Endothelial cell of umbilical vein (primary cell): ENCODE measurements around the gene RHEBL1. TPM values are rescaled to one million over a fixed set of nuclear protein-coding genes. Genes with fewer than 3 reads are reported as not detected.

ENCODE experiments used
- BruUV-seq: library from RNA; stranded (reverse); fragments of 400-500 nt; replicated peaks from 2 replicates; lab custom pipeline; 2021; lab: Mats Ljungman, UMichigan
- CTCF ChIA-PET: fragments of 300-600, 350-600 bp; sonication (Branson Sonifier 250); formaldehyde crosslinking; loops from one replicate; lab custom pipeline; 2021; ENCODE audit warnings: antibody characterized with exemption, inconsistent platforms; lab: Charles Lee
- POLR2A ChIA-PET: fragments of 300-600, 350-600 bp; sonication (Branson Sonifier 250); formaldehyde crosslinking; loops from one replicate; lab custom pipeline; 2021; ENCODE audit warnings: antibody characterized with exemption, inconsistent platforms; lab: Charles Lee
- DNase-seq: peaks from one replicate; pipeline ENCODE4 v3.0.0-alpha.2; 2011; ENCODE audit warnings: low read depth, low spot score
- FAIRE-seq: peaks from 2 replicates; lab custom pipeline; 2011; peaks lifted over from hg19 to GRCh38; lab: Jason Lieb, UNC
- H2AFZ ChIP-seq: 2 replicates; pipeline ENCODE4 v1.6.0; 2012; ENCODE audit warnings: low read depth, low read length, control low read depth, inconsistent platforms
- H3K27ac ChIP-seq: 2 replicates; pipeline ENCODE4 v1.5.1; 2011; ENCODE audit warnings: low read depth, mild to moderate bottlenecking, control low read depth, low read length, moderate library complexity; ENCODE audit not compliant: insufficient read depth
- H3K27me3 ChIP-seq, 2 experiments: 2 replicates each; pipeline versions ENCODE4 v1.6.0 to v1.6.1; 2011; ENCODE audit warnings: low read length in 2 of 2, mixed read lengths in 1 of 2; ENCODE audit not compliant: control insufficient read depth in 2 of 2, insufficient read depth in 2 of 2
- H3K36me3 ChIP-seq, 2 experiments: 2 replicates in 1 of 2; 3 replicates in 1 of 2; pipeline ENCODE4 v1.5.1; 2011; ENCODE audit warnings: low read length in 2 of 2, mild to moderate bottlenecking in 1 of 2, moderate library complexity in 1 of 2; ENCODE audit not compliant: control insufficient read depth in 2 of 2, insufficient read depth in 2 of 2; ENCODE audit errors: extremely low read depth in 1 of 2
- H3K4me1 ChIP-seq: 3 replicates; pipeline ENCODE4 v1.5.1; 2011; ENCODE audit warnings: mild to moderate bottlenecking, low read length; ENCODE audit not compliant: control insufficient read depth, insufficient read depth; ENCODE audit errors: extremely low read depth
- H3K4me2 ChIP-seq: 2 replicates; pipeline ENCODE4 v1.6.1; 2011; ENCODE audit warnings: low read length, control low read depth, mixed read lengths; ENCODE audit not compliant: insufficient read depth
- H3K4me3 ChIP-seq, 3 experiments: fragments of 200-600 bp in 1 of 3; sonication (generic), shearing (Covaris generic) in 1 of 3; replicated peaks in 1 of 3; 2 replicates each; pipeline ENCODE4 v1.5.1; 2011 to 2016; ENCODE audit warnings: control low read depth in 3 of 3, low read length in 3 of 3, mild to moderate bottlenecking in 2 of 3, inconsistent platforms in 1 of 3, low read depth in 1 of 3, moderate library complexity in 1 of 3; ENCODE audit not compliant: insufficient read depth in 1 of 3
- H3K79me2 ChIP-seq: 2 replicates; pipeline ENCODE4 v1.6.0; 2012; ENCODE audit warnings: low read length, inconsistent platforms; ENCODE audit not compliant: control insufficient read depth, insufficient read depth
- H3K9ac ChIP-seq: replicated peaks from 2 replicates; pipeline ENCODE3; 2011; ENCODE audit warnings: low read length, control low read depth; ENCODE audit not compliant: insufficient read depth; ENCODE audit errors: extremely low read depth
- H3K9me1 ChIP-seq: replicated peaks from 3 replicates; pipeline ENCODE4 v1.6.0; 2011; ENCODE audit warnings: mild to moderate bottlenecking, low read length; ENCODE audit not compliant: control insufficient read depth, insufficient read depth; ENCODE audit errors: extremely low read depth
- H3K9me3 ChIP-seq: replicated peaks from 2 replicates; pipeline ENCODE4 v1.5.1; 2012; ENCODE audit warnings: low read length, inconsistent platforms; ENCODE audit not compliant: control insufficient read depth, insufficient read depth
- H4K20me1 ChIP-seq: replicated peaks from 2 replicates; pipeline ENCODE3; 2011; ENCODE audit warnings: mild to moderate bottlenecking, low read length; ENCODE audit not compliant: control insufficient read depth, insufficient read depth; ENCODE audit errors: extremely low read depth
- CTCF ChIP-seq, 2 donors: IDR thresholded peaks; 1 replicate in 1 of 2; 2 replicates in 1 of 2; pipeline ENCODE4 v1.5.1; 2011; ENCODE audit warnings: low read length in 2 of 2, mild to moderate bottlenecking in 2 of 2, moderate library complexity in 2 of 2, control low read depth in 1 of 2, inconsistent platforms in 1 of 2, low read depth in 1 of 2; ENCODE audit not compliant: insufficient read depth in 1 of 2; ENCODE audit errors: extremely low read depth in 1 of 2
- EZH2 ChIP-seq: IDR thresholded peaks from 2 replicates; pipeline ENCODE4 v1.6.1; 2012; ENCODE audit warnings: borderline replicate concordance, low read depth, mild to moderate bottlenecking, moderate library complexity, low read length, inconsistent platforms; ENCODE audit not compliant: severe bottlenecking
- FOS ChIP-seq: IDR thresholded peaks from 2 replicates; pipeline ENCODE4 v1.6.1; 2011; ENCODE audit warnings: mild to moderate bottlenecking, low read length, moderate library complexity, borderline replicate concordance; ENCODE audit not compliant: insufficient read depth
- GATA2 ChIP-seq: IDR thresholded peaks from 2 replicates; pipeline ENCODE4 v1.7.0; 2011; ENCODE audit warnings: low read depth, mild to moderate bottlenecking, moderate library complexity, mixed read lengths, low read length; ENCODE audit not compliant: insufficient read length, insufficient read depth
- JUN ChIP-seq: IDR thresholded peaks from 2 replicates; pipeline ENCODE4 v1.6.1; 2011; ENCODE audit warnings: borderline replicate concordance, low read depth; ENCODE audit not compliant: insufficient read length, insufficient read depth
- MYC ChIP-seq: IDR thresholded peaks from one replicate; pipeline ENCODE4 v1.6.1; 2011; ENCODE audit warnings: mild to moderate bottlenecking, low read depth, low read length
- POLR2A ChIP-seq: IDR thresholded peaks from 2 replicates; pipeline ENCODE4 v1.6.1; 2012; ENCODE audit warnings: low read depth, mild to moderate bottlenecking, control low read depth, low read length
- POLR2AphosphoS5 ChIP-seq: IDR thresholded peaks from 2 replicates; pipeline ENCODE4 v1.6.1; 2012; ENCODE audit warnings: low read depth, mild to moderate bottlenecking, control low read depth, low read length, moderate library complexity; ENCODE audit not compliant: insufficient read depth
- dilution Hi-C: fragments of 300-500 bp; cut with MboI; formaldehyde crosslinking; loops from one replicate; pipeline ENCODE4 v1.15.0; 2019; ENCODE audit warnings: low sequenced_read_pairs; ENCODE audit not compliant: extremely low pct_ligation_motif_present
- intact Hi-C: fragments of 100-400 bp; cut with micrococcal nuclease; formaldehyde crosslinking; loops from one replicate; pipeline ENCODE4 v1.10.0; 2022
- polyA plus RNA-seq, 4 experiments: library from polyadenylated mRNA; depleted of rRNA in 3 of 4; stranded (reverse) in 3 of 4; unstranded in 1 of 4; fragments of >200 nt; gene quantifications; 2 replicates each; pipeline versions ENCODE4 v1.2.1 to v1.2.3, GENCODE V29; 2011 to 2012; ENCODE audit warnings: missing spikeins in 1 of 4
- total RNA-seq: library from RNA; stranded (reverse); gene quantifications from 2 replicates; pipeline ENCODE4 v1.2.3, GENCODE V29; 2021
- TF ChIP-seq, protein P1 (sequence below): IDR thresholded peaks from 2 replicates; pipeline ENCODE4 v1.6.1; 2011; ENCODE audit not compliant: insufficient read depth, insufficient read length

The RHEBL1 gene
- total and polyA plus RNA-seq, 2 donors (not counting 3 experiments of a cell fraction or from before 2014, with no cell fraction given) = 2.6 to 2.7 TPM

DNA sequence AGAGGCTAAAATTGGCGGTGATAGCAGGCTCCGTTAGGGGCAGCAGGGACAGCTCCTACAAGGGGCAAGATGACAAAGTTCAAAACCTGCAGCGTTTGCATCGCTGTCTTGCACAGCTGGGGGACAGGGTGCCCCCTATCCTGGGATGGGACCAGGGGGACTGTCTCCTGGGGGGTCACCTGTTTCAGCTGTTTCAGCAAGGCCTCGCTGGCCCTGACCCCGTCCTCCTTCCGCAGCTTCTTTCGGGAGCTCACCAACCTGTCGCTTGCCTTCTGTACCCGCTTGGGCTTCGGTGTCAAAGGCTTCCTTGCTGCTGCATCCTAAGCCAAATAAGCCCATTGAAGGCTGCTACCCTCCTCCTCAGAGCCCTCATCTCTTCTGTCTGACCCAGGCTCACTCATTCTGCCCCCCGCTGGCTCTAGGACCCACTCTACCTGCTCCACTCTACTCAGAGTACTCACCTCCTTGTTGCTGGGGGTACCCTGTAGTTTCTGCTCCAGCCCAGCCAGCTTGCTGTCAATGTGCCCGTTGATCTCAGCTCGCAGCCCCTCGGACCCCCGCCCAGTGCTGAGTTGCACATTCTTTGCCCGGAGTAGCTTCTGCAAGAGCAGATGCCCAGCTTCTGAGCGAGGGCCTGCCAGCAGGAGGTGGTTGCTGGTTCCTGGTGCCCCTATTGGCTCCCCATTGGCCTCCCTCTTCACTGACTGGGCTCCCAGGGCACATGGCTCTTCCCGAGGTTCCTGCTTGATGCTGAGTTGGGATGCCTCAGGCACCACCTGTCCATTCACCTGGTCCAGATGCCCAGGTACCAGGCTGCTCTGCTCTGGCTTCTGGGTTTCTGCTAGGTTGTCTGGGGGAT is 38.8 kb downstream of the RHEBL1 start:
- Histone ChIP-seq H2AFZ (no peak overlapping the region), H3K27me3 (no peaks in the 10 kb centered on the region), H3K9ac (no peak overlapping the region), H3K4me2 (no peak overlapping the region), H3K36me3 (peaks cover 36 to 77% of the 10 kb centered on the region in 2 experiments), H3K27ac (no peak overlapping the region), H3K4me3 (no peak overlapping the region), H3K4me1 (no peaks in the 10 kb centered on the region), H3K9me3 (no peaks in the 10 kb centered on the region), H4K20me1 (no peaks in the 10 kb centered on the region), H3K79me2 (no peaks in the 10 kb centered on the region), H3K9me1 (no peaks in the 10 kb centered on the region)
- DNase-seq = no peak
- ChIA-PET CTCF (interaction anchor here (0.9 to 2.2 kb wide), 4 partner anchors 11 to 34 kb away, joined by 3 to 8 read pairs (median 4); no protein-coding TSS in a partner anchor), POLR2A (no interaction called here)
- no TSS peak for BruUV-seq
- dilution Hi-C loops (no loop called here), intact Hi-C loops (no loop called here)
- TF ChIP-seq POLR2AphosphoS5 (no peak), MYC (no peak), GATA2 (no peak), POLR2A (no peak), FOS (no peak), EZH2 (no peak), CTCF (IDR thresholded peaks at IDR 0.05; ENCODE audit: extremely low read depth in 1 of 2, insufficient read depth in 1 of 2, low read depth in 1 of 2, low read length in 2 of 2) (no peak), JUN (no peak)
- TF ChIP-seq, protein P1, sequence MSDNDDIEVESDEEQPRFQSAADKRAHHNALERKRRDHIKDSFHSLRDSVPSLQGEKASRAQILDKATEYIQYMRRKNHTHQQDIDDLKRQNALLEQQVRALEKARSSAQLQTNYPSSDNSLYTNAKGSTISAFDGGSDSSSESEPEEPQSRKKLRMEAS = no peak
- FAIRE-seq = no peak
